ENCODE data around the gene PRKCA.

Gene PRKCA

DNA sequence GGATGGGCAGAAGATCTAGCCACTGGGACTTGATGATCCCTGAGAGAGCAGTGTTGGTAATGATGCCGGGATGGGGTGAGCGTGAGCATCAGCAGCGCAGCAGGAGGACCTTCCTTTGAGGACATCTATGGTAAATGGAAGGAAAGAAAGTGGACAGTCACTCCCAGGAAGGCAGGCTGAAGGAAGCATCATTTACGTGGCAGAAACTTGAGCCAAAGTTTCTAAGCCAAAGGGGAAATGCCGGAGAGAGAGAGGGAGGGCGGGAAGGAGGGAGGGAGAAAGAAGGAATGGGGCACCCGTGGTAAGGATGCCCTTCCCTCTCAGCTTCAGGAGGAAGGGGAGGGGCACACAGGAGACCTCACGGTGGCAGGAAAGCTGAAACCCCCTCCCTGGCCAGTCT, 446.2 kb downstream of the PRKCA start:
- no peak overlapping the region for H3K4me3 ChIP-seq (ENCODE audit: low read depth in 1 of 2, low read length in 2 of 2)
- H3K4me1 ChIP-seq (ENCODE audit: insufficient read depth, low read length), result no peaks in the 10 kb centered on the region
- H3K9ac ChIP-seq (ENCODE audit: low read length), result no peak overlapping the region
- no peaks in the 10 kb centered on the region for H3K27me3 ChIP-seq (ENCODE audit: control insufficient read depth in 1 of 2, insufficient read depth in 2 of 2, low read length in 2 of 2)
- peaks cover 37% of the 10 kb centered on the region for H3K36me3 ChIP-seq (ENCODE audit: insufficient read depth, low read length)
- H3K9me3 ChIP-seq (ENCODE audit: low read length), result no peaks in the 10 kb centered on the region
- no peak overlapping the region for H3K27ac ChIP-seq (ENCODE audit: low read depth, low read length)

DNA sequence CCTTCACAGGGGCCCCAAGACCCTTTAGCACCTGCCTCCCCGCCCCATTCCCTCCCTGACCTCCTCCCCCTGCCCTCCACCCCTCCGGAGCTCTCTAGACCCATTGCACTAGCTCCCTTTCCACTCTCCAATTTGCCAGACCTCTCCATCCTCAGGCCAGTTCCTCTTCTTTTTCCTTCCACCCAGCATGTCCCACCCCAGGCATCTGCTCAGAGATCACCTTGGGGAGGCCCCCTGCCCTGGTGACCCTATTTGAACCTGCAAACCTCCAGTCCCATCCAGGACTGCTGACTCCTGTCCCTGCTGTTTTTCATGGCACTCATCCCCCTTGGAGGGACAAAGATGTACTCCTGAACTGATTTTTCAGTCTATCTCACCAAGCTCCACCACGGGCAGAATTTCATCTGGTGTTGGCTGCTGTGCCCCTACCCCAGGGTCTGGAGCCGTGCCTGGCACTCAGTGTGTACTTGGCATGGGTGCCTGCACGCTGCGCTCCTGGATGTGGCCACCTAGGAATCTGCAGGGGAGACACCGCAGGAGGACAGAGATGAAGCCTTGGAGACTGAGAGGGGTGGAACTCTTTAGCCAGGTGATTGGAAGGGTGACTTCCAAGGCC, 446.9 kb downstream of the PRKCA start:
- no peaks in the 10 kb centered on the region for H3K4me1 ChIP-seq (ENCODE audit: insufficient read depth, low read length)
- no peak overlapping the region for H3K27ac ChIP-seq (ENCODE audit: low read depth, low read length)
- H3K9me3 ChIP-seq (ENCODE audit: low read length), result no peaks in the 10 kb centered on the region
- H3K9ac ChIP-seq (ENCODE audit: low read length), result no peak overlapping the region
- peaks cover 29% of the 10 kb centered on the region for H3K36me3 ChIP-seq (ENCODE audit: insufficient read depth, low read length)
- no peak overlapping the region for H3K4me3 ChIP-seq (ENCODE audit: low read depth in 1 of 2, low read length in 2 of 2)
- no peaks in the 10 kb centered on the region for H3K27me3 ChIP-seq (ENCODE audit: control insufficient read depth in 1 of 2, insufficient read depth in 2 of 2, low read length in 2 of 2)

DNA sequence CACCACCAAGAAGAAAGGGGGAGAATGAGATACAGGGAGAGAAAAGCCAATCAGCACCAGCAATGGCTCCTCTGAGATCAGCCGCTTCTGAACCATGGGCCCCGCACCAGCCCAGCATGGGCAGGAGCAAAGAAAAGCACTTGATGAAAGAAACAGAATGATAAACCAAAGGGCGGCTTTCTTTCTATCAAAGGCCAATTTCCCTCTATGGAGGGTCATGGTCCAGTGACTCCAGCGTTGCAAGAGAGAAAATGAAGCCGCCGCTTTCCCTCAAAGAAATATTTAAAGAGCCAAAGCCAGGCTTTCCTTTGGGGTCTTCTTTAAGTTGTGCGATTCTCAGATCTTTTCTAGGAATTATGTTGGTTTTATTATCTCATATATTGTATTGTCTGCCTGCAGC, 447.7 kb downstream of the PRKCA start:
- Histone ChIP-seq H3K27ac (ENCODE audit: low read depth, low read length) (no peak overlapping the region), H3K27me3 (ENCODE audit: control insufficient read depth in 1 of 2, insufficient read depth in 2 of 2, low read length in 2 of 2) (no peaks in the 10 kb centered on the region), H3K9ac (ENCODE audit: low read length) (no peak overlapping the region), H3K4me3 (ENCODE audit: low read depth in 1 of 2, low read length in 2 of 2) (no peak overlapping the region), H3K36me3 (ENCODE audit: insufficient read depth, low read length) (peaks cover 26% of the 10 kb centered on the region), H3K4me1 (ENCODE audit: insufficient read depth, low read length) (no peaks in the 10 kb centered on the region), H3K9me3 (ENCODE audit: low read length) (no peaks in the 10 kb centered on the region)

DNA sequence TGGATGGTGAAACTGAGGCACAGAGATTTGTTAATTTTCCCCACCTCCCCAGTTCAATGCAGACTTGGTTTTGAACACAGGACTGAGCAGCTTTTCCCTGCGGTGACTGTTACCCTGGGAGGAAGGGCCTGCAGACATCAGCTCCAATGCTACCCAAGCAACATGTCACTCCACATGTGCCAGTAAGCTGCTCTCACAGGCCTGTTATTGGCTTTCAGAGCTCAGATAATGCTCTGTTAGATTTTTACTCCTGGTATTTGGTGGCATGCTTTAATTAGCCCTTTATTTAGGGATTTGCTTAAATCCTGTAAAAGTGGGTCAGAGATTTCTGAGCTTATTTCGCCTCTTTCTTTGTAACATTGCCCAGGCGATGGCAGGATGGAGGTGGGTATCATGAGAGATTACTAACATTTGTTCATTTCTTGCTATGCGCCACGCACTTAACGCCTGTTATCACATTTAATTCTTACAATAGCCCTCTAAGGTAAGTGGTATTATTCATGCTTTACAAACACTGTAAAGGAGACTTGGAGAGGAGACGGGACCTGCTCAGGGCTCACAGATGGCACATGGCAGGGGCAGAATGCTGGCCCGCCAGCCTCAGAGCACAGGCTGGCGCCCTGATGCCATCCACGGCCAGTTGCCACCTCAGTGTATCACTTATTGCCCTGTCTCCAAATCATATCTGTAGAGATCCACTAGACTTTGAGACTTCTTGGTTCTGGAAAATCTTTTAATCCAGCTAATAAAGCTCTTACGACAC, 448.5 kb downstream of the PRKCA start:
- peaks cover 33% of the 10 kb centered on the region for H3K36me3 ChIP-seq (ENCODE audit: insufficient read depth, low read length)
- H3K27ac ChIP-seq (ENCODE audit: low read depth, low read length), result no peak overlapping the region
- H3K27me3 ChIP-seq (ENCODE audit: control insufficient read depth in 1 of 2, insufficient read depth in 2 of 2, low read length in 2 of 2), result no peaks in the 10 kb centered on the region
- no peaks in the 10 kb centered on the region for H3K9me3 ChIP-seq (ENCODE audit: low read length)
- no peaks in the 10 kb centered on the region for H3K4me1 ChIP-seq (ENCODE audit: insufficient read depth, low read length)
- no peak overlapping the region for H3K4me3 ChIP-seq (ENCODE audit: low read depth in 1 of 2, low read length in 2 of 2)
- no peak overlapping the region for H3K9ac ChIP-seq (ENCODE audit: low read length)

DNA sequence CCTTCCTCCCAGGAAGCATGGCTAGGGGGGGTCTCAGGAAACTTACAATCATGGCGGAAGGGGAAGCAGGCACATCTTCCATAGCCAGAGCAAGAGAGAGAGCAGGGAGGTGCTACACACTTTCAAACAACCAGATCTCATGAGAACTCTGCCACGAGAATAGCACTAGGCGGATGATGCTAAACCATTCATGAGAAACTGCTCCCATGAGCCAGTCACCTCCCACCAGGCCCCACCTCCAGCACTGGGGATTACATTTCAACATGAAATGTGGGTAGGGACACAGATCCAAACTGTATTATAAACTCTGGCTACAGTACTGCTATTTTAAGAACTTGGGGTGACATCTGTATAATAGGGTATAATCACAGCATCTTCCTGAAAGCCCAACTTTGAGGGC, 449.4 kb downstream of the PRKCA start:
- no peaks in the 10 kb centered on the region for H3K27me3 ChIP-seq (ENCODE audit: control insufficient read depth in 1 of 2, insufficient read depth in 2 of 2, low read length in 2 of 2)
- peaks cover 36% of the 10 kb centered on the region for H3K36me3 ChIP-seq (ENCODE audit: insufficient read depth, low read length)
- H3K4me1 ChIP-seq (ENCODE audit: insufficient read depth, low read length), result peaks cover 4% of the 10 kb centered on the region
- no peaks in the 10 kb centered on the region for H3K9me3 ChIP-seq (ENCODE audit: low read length)
- no peak overlapping the region for H3K27ac ChIP-seq (ENCODE audit: low read depth, low read length)
- H3K9ac ChIP-seq (ENCODE audit: low read length), result no peak overlapping the region
- H3K4me3 ChIP-seq (ENCODE audit: low read depth in 1 of 2, low read length in 2 of 2), result no peak overlapping the region

DNA sequence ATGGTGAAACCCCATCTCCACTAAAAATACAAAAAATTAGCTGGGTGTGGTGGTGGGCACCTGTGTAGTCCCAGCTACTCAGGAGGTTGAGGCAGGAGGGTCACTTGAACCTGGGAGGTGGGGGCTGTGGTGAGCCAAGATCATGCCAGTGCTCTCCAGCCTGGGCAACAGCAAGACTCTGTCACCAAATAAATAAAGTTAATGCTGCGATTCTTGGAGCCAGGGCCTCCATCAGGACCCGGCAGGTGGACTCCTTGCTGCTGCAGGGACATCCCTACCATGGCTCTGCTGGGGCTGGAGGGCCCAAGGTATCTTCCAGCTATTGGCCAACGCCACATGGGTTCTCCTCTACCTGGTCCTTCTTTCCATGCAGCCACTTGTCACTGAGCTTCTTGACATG, 450.0 kb downstream of the PRKCA start:
- H3K9ac ChIP-seq (ENCODE audit: low read length), result no peak overlapping the region
- H3K36me3 ChIP-seq (ENCODE audit: insufficient read depth, low read length), result peaks cover 36% of the 10 kb centered on the region
- no peaks in the 10 kb centered on the region for H3K9me3 ChIP-seq (ENCODE audit: low read length)
- peaks cover 4% of the 10 kb centered on the region for H3K4me1 ChIP-seq (ENCODE audit: insufficient read depth, low read length)
- no peak overlapping the region for H3K4me3 ChIP-seq (ENCODE audit: low read depth in 1 of 2, low read length in 2 of 2)
- no peaks in the 10 kb centered on the region for H3K27me3 ChIP-seq (ENCODE audit: control insufficient read depth in 1 of 2, insufficient read depth in 2 of 2, low read length in 2 of 2)
- no peak overlapping the region for H3K27ac ChIP-seq (ENCODE audit: low read depth, low read length)

DNA sequence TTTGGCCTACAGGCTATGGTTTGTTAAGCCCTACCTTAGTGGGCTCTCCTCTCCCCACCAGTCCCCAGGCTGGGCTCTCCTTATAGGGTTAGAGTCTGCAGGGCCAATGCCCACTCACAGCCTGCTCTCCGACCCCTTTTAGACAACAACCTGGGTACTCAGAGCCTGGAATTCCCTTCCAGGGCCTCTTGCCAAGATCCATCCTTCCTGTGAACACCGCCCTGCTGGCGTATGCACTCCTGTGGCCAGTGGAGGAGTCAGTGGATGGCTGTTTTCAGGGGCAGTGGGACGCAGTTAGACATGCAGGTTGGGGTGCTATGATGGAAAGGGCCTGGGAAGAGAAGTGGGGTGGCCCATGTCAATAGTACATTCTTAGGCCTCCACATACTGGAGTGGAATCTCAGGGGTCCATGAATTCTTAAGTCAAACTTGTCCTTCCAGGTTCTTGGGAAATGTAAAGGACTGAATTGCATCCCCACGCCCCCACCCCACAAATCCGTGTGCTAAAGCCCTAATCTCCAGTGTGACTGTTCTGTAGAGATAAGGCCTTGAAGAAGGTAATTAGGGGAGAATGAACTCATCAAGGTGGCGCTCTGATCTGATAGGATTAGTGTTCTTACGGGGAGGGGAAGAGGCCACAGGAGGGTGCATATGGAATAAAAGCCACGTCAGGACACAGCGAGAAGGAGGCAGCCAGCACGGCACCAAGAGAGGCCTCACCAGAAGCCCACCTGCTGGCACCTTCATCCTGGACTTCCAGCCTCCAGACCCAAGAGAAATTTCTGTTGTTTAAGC, 450.9 kb downstream of the PRKCA start:
- H3K9me3 ChIP-seq (ENCODE audit: low read length), result no peaks in the 10 kb centered on the region
- no peaks in the 10 kb centered on the region for H3K27me3 ChIP-seq (ENCODE audit: control insufficient read depth in 1 of 2, insufficient read depth in 2 of 2, low read length in 2 of 2)
- no peak overlapping the region for H3K4me3 ChIP-seq (ENCODE audit: low read depth in 1 of 2, low read length in 2 of 2)
- peaks cover 36% of the 10 kb centered on the region for H3K36me3 ChIP-seq (ENCODE audit: insufficient read depth, low read length)
- no peak overlapping the region for H3K27ac ChIP-seq (ENCODE audit: low read depth, low read length)
- H3K4me1 ChIP-seq (ENCODE audit: insufficient read depth, low read length), result peaks cover 4% of the 10 kb centered on the region
- no peak overlapping the region for H3K9ac ChIP-seq (ENCODE audit: low read length)

DNA sequence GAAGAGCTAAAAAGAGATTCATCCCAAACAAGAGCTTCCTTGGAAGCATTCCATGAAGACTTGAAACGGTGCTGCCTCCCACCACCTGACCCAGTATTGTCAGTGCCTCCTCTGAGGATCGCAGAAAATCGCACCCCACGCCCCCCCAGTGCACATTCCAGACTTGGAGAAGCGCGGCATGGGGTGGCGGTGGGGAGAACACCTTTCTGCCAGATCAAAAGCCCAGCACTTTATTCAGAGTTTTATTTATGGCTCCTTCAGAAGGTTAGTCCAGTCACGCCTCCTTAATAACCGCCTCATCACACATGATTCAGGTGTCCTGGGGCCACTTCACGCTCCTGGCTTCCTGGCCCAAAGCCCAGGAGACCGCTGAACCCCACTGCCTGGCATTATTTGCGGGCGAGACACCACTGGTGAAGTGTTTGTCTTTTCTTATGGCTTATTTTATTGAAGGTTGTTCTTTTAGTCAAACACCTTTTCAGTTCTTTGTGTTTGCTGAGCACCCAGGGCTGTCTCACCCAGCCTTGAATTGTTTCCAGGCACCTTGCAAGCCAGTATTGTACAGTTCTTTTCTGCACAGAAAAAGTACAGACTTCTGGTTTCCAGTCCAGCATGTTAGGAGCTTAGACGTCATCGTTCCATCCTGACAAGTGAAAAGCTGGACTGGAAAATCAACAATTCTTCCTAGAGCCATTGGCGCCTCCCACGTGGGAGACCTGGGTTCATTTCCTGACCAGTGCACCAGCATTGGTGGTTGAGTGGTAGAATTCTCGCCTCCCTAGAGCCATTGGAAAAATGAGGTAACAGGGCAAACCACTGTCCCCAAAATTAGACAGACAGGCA, 452.9 kb downstream of the PRKCA start:
- Histone ChIP-seq H3K27me3 (ENCODE audit: control insufficient read depth in 1 of 2, insufficient read depth in 2 of 2, low read length in 2 of 2) (no peaks in the 10 kb centered on the region), H3K27ac (ENCODE audit: low read depth, low read length) (no peak overlapping the region), H3K9me3 (ENCODE audit: low read length) (no peaks in the 10 kb centered on the region)

DNA sequence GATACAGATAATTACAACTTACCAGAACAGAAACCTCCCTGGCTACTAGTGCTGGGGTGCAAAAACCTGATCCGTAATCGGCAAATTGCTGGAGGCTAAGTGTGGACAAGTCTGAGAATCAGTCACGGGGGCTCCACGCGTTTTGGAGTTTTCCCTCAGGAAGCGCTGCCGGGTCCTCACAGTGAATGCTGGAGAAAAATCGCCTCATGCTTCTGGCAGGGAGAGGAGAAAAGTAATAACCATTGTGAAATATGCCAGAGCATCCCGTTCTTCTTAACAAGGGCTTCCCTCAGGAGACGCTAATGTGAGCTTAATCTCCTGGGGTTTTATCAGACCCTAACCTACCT, 453.5 kb downstream of the PRKCA start:
- Histone ChIP-seq H3K9ac (ENCODE audit: low read length) (no peak overlapping the region), H3K4me1 (ENCODE audit: insufficient read depth, low read length) (peaks cover 4% of the 10 kb centered on the region), H3K27ac (ENCODE audit: low read depth, low read length) (no peak overlapping the region), H3K36me3 (ENCODE audit: insufficient read depth, low read length) (peaks cover 21% of the 10 kb centered on the region), H3K9me3 (ENCODE audit: low read length) (no peaks in the 10 kb centered on the region), H3K4me3 (ENCODE audit: low read depth in 1 of 2, low read length in 2 of 2) (no peak overlapping the region), H3K27me3 (ENCODE audit: control insufficient read depth in 1 of 2, insufficient read depth in 2 of 2, low read length in 2 of 2) (no peaks in the 10 kb centered on the region)

More for the DNA sequence above, 452.9 kb downstream of the PRKCA start:
- peaks cover 26% of the 10 kb centered on the region for H3K36me3 ChIP-seq (ENCODE audit: insufficient read depth, low read length)
- H3K4me1 ChIP-seq (ENCODE audit: insufficient read depth, low read length), result peaks cover 4% of the 10 kb centered on the region
- no peak overlapping the region for H3K4me3 ChIP-seq (ENCODE audit: low read depth in 1 of 2, low read length in 2 of 2)
- no peak overlapping the region for H3K9ac ChIP-seq (ENCODE audit: low read length)

DNA sequence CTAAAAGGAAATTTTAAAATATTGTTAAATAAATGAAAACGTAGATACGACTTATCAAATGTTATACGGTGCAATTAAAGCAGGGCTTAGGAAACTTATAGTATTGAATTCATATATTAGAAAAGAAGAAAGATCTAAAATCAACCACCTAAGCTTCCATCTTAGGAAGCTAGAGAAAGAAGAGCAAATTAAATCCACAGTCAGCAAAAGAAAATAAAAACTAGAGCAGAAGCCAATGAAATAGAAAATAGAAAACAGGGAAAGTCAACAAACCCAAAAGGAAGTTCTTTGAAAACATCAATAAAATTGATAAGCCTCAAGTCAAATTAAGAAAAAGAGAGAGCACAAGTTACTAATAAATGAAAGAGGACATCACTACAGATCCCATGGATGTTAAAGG, 457.9 kb downstream of the PRKCA start:
- H3K9me3 ChIP-seq (ENCODE audit: low read length), result no peaks in the 10 kb centered on the region
- peaks cover 4% of the 10 kb centered on the region for H3K4me1 ChIP-seq (ENCODE audit: insufficient read depth, low read length)
- H3K27ac ChIP-seq (ENCODE audit: low read depth, low read length), result no peak overlapping the region
- H3K9ac ChIP-seq (ENCODE audit: low read length), result no peak overlapping the region
- no peaks in the 10 kb centered on the region for H3K27me3 ChIP-seq (ENCODE audit: control insufficient read depth in 1 of 2, insufficient read depth in 2 of 2, low read length in 2 of 2)
- no peak overlapping the region for H3K4me3 ChIP-seq (ENCODE audit: low read depth in 1 of 2, low read length in 2 of 2)
- peaks cover 9% of the 10 kb centered on the region for H3K36me3 ChIP-seq (ENCODE audit: insufficient read depth, low read length)

DNA sequence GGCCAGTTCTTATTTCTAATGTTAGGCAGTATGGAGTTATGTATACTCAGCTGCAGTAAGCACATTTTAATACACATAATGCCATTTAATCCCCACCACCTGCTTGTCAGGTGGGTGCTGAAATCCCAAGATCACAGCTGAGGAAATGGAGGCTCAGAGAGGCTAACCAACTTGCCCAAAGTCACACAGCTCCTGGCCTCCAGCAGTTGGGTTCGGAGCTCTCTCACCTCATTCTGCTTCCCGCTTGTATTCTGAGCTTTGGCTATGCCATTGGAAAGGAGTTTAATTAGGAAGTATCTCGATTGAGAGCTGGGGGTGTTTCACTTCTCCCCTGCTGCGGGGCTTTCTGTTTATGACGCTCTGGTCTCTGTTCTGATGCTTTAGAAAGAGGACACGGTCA, 459.9 kb downstream of the PRKCA start:
- H3K9ac ChIP-seq (ENCODE audit: low read length), result no peak overlapping the region
- H3K27ac ChIP-seq (ENCODE audit: low read depth, low read length), result no peak overlapping the region
- H3K4me1 ChIP-seq (ENCODE audit: insufficient read depth, low read length), result no peaks in the 10 kb centered on the region
- H3K4me3 ChIP-seq (ENCODE audit: low read depth in 1 of 2, low read length in 2 of 2), result no peak overlapping the region
- no peaks in the 10 kb centered on the region for H3K27me3 ChIP-seq (ENCODE audit: control insufficient read depth in 1 of 2, insufficient read depth in 2 of 2, low read length in 2 of 2)
- H3K9me3 ChIP-seq (ENCODE audit: low read length), result no peaks in the 10 kb centered on the region
- peaks cover 6% of the 10 kb centered on the region for H3K36me3 ChIP-seq (ENCODE audit: insufficient read depth, low read length)
